Measurements from ENCODE around the gene CMYA5. TPM values are rescaled to one million over a fixed set of nuclear protein-coding genes. Genes with fewer than 3 reads are reported as not detected.

The CMYA5 gene
- total RNA-seq (1 to 10 TPM; 2.6 to 2.9 TPM), polyA plus RNA-seq (1 to 10 TPM; 1.3 to 1.5 TPM)

GRCh38 chr5:79689541-79690466, at the start of gene CMYA5:
Gene CMYA5, plus strand, starts transcription at chr5:79689836. Its CDS starts 72 bp downstream, at chr5:79689908.
- WGBS, result 21% methylated on average over 74 of the region's 74 CpGs
- H3K27ac ChIP-seq (ENCODE audit: low read depth in 1 of 2, low read length in 2 of 2), result no peak within 1 kb of the TSS

GRCh38 chr5:79640571-79641055, 49.0 kb upstream of the CMYA5 start:
- Histone ChIP-seq H3K27ac (ENCODE audit: low read depth in 1 of 2, low read length in 2 of 2) (no peak overlapping the region), H3K36me3 (ENCODE audit: control insufficient read depth in 4 of 4, insufficient read depth in 3 of 4, low read depth in 1 of 4, low read length in 3 of 4) (peaks cover 0 to 44% (median 17%) of the 10 kb centered on the region in 4 donors), H3K9me3 (ENCODE audit: control insufficient read depth in 4 of 4, low read length in 3 of 4) (no peaks in the 10 kb centered on the region), H3K4me3 (ENCODE audit: low read depth in 1 of 3, low read length in 3 of 3) (no peak overlapping the region), H3K4me1 (ENCODE audit: control insufficient read depth in 4 of 4, insufficient read depth in 4 of 4, low read length in 3 of 4) (peaks cover 0 to 2% (median 0%) of the 10 kb centered on the region in 4 donors), H3K27me3 (ENCODE audit: control insufficient read depth in 4 of 4, insufficient read depth in 4 of 4, low read length in 3 of 4) (no peaks in the 10 kb centered on the region), H3K9ac (ENCODE audit: low read depth in 1 of 2, low read length in 2 of 2) (no peak overlapping the region)
- WGBS, result 90% methylated on average over 4 of the region's 4 CpGs
- no peak for TF ChIP-seq EGR1 (IDR thresholded peaks at IDR 0.05; ENCODE audit: low read depth in 2 of 2)
- TF ChIP-seq RXRA (IDR thresholded peaks at IDR 0.05), result no peak
- TF ChIP-seq HNF4A (conservative IDR thresholded peaks at IDR 0.05), result no peak
- no peak for TF ChIP-seq ZBTB33 (IDR thresholded peaks at IDR 0.05)
- no peak for TF ChIP-seq YY1 (IDR thresholded peaks at IDR 0.05)
- TF ChIP-seq RAD21 (IDR thresholded peaks at IDR 0.05), result no peak
- TF ChIP-seq ATF3 (IDR thresholded peaks at IDR 0.05), result no peak
- no peak for TF ChIP-seq HNF4G (IDR thresholded peaks at IDR 0.05)
- no peak for DNase-seq (ENCODE audit: low spot score)

More at GRCh38 chr5:79689541-79690466, at the start of gene CMYA5:
- TF ChIP-seq HNF4G (IDR thresholded peaks at IDR 0.05), result no peak
- TF ChIP-seq RXRA (IDR thresholded peaks at IDR 0.05), result peak in 1 of 2 donors; percentile 19
- TF ChIP-seq REST (IDR thresholded peaks at IDR 0.05), result no peak
- no peak for TF ChIP-seq GABPA (IDR thresholded peaks at IDR 0.05 in 1 of 2, conservative IDR thresholded peaks at IDR 0.05 in 1 of 2)
- no peak for TF ChIP-seq MAX (IDR thresholded peaks at IDR 0.05)
- TF ChIP-seq CTCF (IDR thresholded peaks at IDR 0.05; ENCODE audit: low read depth, low read length, missing input control), result no peak
- H3K4me3 ChIP-seq (ENCODE audit: low read depth in 1 of 3, low read length in 3 of 3), result peak within 1 kb of the TSS; percentile 58 to 81 (median 72)
- no peaks in the 10 kb centered on the region for H3K27me3 ChIP-seq (ENCODE audit: control insufficient read depth in 4 of 4, insufficient read depth in 4 of 4, low read length in 3 of 4)
- no peaks in the 10 kb centered on the region for H3K9me3 ChIP-seq (ENCODE audit: control insufficient read depth in 4 of 4, low read length in 3 of 4)
- DNase-seq (ENCODE audit: low spot score), result peak; percentile 49
- H3K9ac ChIP-seq (ENCODE audit: low read depth in 1 of 2, low read length in 2 of 2), result peak within 1 kb of the TSS in 1 of 2 donors; percentile 30
- H3K36me3 ChIP-seq (ENCODE audit: control insufficient read depth in 4 of 4, insufficient read depth in 3 of 4, low read depth in 1 of 4, low read length in 3 of 4), result peaks cover 0 to 8% (median 3%) of the 10 kb centered on the region in 4 donors
- peaks cover 0 to 11% (median 7%) of the 10 kb centered on the region in 4 donors for H3K4me1 ChIP-seq (ENCODE audit: control insufficient read depth in 4 of 4, insufficient read depth in 4 of 4, low read length in 3 of 4)
